Trophoblast cell (in vitro differentiated cells and primary cell): ENCODE data around the gene GYG1.

Experiments used
- DNase-seq, 2 donors: peaks; one replicate each; pipeline ENCODE4 v3.0.0-alpha.2; 2016
- H2AFZ ChIP-seq: 2 replicates; pipeline ENCODE4 v1.6.1; 2013; ENCODE audit warnings: low read length, moderate library complexity, mild to moderate bottlenecking; ENCODE audit not compliant: insufficient read depth, poor library complexity
- H2AK5ac ChIP-seq: 2 replicates; pipeline ENCODE4 v1.6.1; 2013; ENCODE audit warnings: mild to moderate bottlenecking, low read length
- H2BK120ac ChIP-seq: 2 replicates; pipeline ENCODE4 v1.6.1; 2013; ENCODE audit warnings: low read length, mild to moderate bottlenecking, moderate library complexity; ENCODE audit not compliant: insufficient read depth, poor library complexity
- H2BK12ac ChIP-seq: 2 replicates; pipeline ENCODE4 v1.6.1; 2013; ENCODE audit warnings: mild to moderate bottlenecking, low read length, moderate library complexity
- H2BK5ac ChIP-seq: 2 replicates; pipeline ENCODE4 v1.6.1; 2013; ENCODE audit warnings: low read length, low read depth, moderate library complexity, mild to moderate bottlenecking; ENCODE audit not compliant: poor library complexity
- H3K14ac ChIP-seq: 2 replicates; pipeline ENCODE4 v1.6.1; 2013; ENCODE audit warnings: mild to moderate bottlenecking, low read length
- H3K18ac ChIP-seq: 2 replicates; pipeline ENCODE4 v1.6.1; 2013; ENCODE audit warnings: mild to moderate bottlenecking, low read length
- H3K23ac ChIP-seq: 2 replicates; pipeline ENCODE4 v1.6.1; 2013; ENCODE audit warnings: low read length
- H3K27ac ChIP-seq: 2 replicates; pipeline ENCODE4 v1.5.1; 2013; ENCODE audit warnings: low read depth, mild to moderate bottlenecking, inconsistent platforms, low read length, moderate library complexity
- H3K27me3 ChIP-seq: 2 replicates; pipeline ENCODE4 v1.6.1; 2013; ENCODE audit warnings: inconsistent platforms, mild to moderate bottlenecking, low read length, moderate library complexity; ENCODE audit not compliant: insufficient read depth
- H3K36me3 ChIP-seq, 2 experiments: 1 replicate in 1 of 2; 2 replicates in 1 of 2; pipeline ENCODE4 v1.6.1; 2013; ENCODE audit warnings: low read length in 2 of 2, mild to moderate bottlenecking in 2 of 2, moderate library complexity in 1 of 2; ENCODE audit not compliant: insufficient read depth in 2 of 2, control insufficient read depth in 1 of 2
- H3K4ac ChIP-seq: 2 replicates; pipeline ENCODE4 v1.6.1; 2013; ENCODE audit warnings: low read depth, mild to moderate bottlenecking, low read length, moderate library complexity
- H3K4me1 ChIP-seq, 2 experiments: 1 replicate in 1 of 2; 2 replicates in 1 of 2; pipeline ENCODE4 v1.6.1; 2013; ENCODE audit warnings: low read length in 2 of 2, mild to moderate bottlenecking in 2 of 2, moderate library complexity in 1 of 2; ENCODE audit not compliant: insufficient read depth in 2 of 2, control insufficient read depth in 1 of 2
- H3K4me2 ChIP-seq: 2 replicates; pipeline ENCODE4 v1.6.1; 2013; ENCODE audit warnings: inconsistent platforms, mild to moderate bottlenecking, low read length, moderate library complexity
- H3K4me3 ChIP-seq: 2 replicates; pipeline ENCODE4 v1.5.1; 2013; ENCODE audit warnings: mild to moderate bottlenecking, low read depth, low read length, inconsistent platforms
- H3K79me1 ChIP-seq: one replicate; pipeline ENCODE4 v1.6.1; 2013; ENCODE audit warnings: low read length
- H3K79me2 ChIP-seq: 2 replicates; pipeline ENCODE4 v1.6.1; 2013; ENCODE audit warnings: low read length, mild to moderate bottlenecking; ENCODE audit not compliant: control insufficient read depth, insufficient read depth, poor library complexity
- H3K9ac ChIP-seq: 2 replicates; pipeline ENCODE4 v1.6.1; 2013; ENCODE audit warnings: mild to moderate bottlenecking, low read length
- H3K9me3 ChIP-seq: 2 replicates; pipeline ENCODE4 v1.6.1; 2013; ENCODE audit warnings: low read depth, mild to moderate bottlenecking, control low read depth, inconsistent platforms, low read length; ENCODE audit not compliant: insufficient read depth
- H4K12ac ChIP-seq: 2 replicates; pipeline ENCODE4 v1.6.1; 2013; ENCODE audit warnings: low read depth, mild to moderate bottlenecking, low read length, moderate library complexity
- H4K8ac ChIP-seq: 2 replicates; pipeline ENCODE4 v1.6.1; 2013; ENCODE audit warnings: low read depth, mild to moderate bottlenecking, low read length, moderate library complexity
- H4K91ac ChIP-seq: one replicate; pipeline ENCODE4 v1.6.1; 2013; ENCODE audit warnings: low read depth, mild to moderate bottlenecking, low read length, moderate library complexity
- WGBS: extraction: QIAGEN DNeasy Blood & Tissue Kit; methylation state at CpG from one replicate; pipeline ENCODE4 v1.1.7; 2013; ENCODE audit warnings: missing lambda C conversion rate; ENCODE audit not compliant: insufficient read length, insufficient coverage; ENCODE audit errors: extremely low coverage; 5-methylcytosine and 5-hydroxymethylcytosine counted together

The GYG1 gene

DNA sequence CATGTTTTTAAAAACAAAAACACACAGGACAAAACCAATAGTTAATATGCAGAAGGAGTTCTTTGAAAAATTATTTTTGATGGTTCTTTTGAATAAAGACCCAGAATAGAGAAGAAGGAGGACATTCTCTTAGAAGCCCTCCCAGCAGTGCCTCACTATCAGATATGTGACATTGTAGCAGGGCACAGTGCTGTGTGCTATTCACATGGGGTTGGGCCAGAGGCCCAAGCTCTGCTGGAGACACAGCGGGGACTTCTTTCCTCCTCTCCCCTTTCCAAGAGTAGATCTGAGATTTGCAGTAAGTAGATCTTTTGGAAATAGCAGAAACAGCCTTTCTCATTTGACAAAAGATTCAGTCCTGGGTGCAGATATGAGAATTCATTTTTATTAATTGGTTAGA lies 6.3 kb downstream of the GYG1 start:
- H3K18ac ChIP-seq = no peak overlapping the region

DNA sequence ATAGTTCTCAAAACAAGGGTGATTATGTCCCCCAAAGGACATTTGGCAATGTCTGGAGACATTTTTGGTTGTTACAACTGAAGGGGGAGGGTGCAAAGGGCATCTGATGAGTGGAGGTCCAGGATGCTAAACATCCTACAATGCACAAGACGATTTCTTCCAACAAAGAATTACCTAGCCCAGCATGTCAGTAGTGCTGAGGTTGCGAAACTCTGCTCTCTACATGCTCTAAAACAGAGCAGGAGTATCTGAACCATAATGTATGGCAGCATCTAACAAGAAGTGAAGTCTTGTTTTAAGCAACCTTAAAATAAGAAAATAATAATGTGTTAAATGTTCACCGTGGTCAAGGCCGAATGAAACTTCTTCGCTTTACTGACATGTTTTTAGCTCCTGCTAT lies 7.0 kb downstream of the GYG1 start:
- no peak overlapping the region for H2BK120ac ChIP-seq
- H3K4me3 ChIP-seq = no peak overlapping the region
- H3K79me2 ChIP-seq = no peaks in the 10 kb centered on the region
- no peak overlapping the region for H3K4ac ChIP-seq
- no peak overlapping the region for H4K12ac ChIP-seq
- H3K9ac ChIP-seq = no peak overlapping the region
- H3K79me1 ChIP-seq = no peaks in the 10 kb centered on the region
- no peak overlapping the region for H2AFZ ChIP-seq
- no peak overlapping the region for H4K91ac ChIP-seq
- no peaks in the 10 kb centered on the region for H3K9me3 ChIP-seq
- no peak overlapping the region for H3K14ac ChIP-seq
- H3K18ac ChIP-seq = no peak overlapping the region
- H3K4me1 ChIP-seq = no peaks in the 10 kb centered on the region
- WGBS = no CpG with 5 or more reads among the region's 5 CpGs
- H2AK5ac ChIP-seq = no peak overlapping the region
- H3K27me3 ChIP-seq = no peaks in the 10 kb centered on the region
- H3K23ac ChIP-seq = no peak overlapping the region
- H3K27ac ChIP-seq = no peak overlapping the region
- no peak overlapping the region for H3K4me2 ChIP-seq
- no peak for DNase-seq
- no peak overlapping the region for H4K8ac ChIP-seq
- H2BK5ac ChIP-seq = no peak overlapping the region
- H3K36me3 ChIP-seq = no peaks in the 10 kb centered on the region
- H2BK12ac ChIP-seq = no peak overlapping the region

More for the DNA sequence above, 6.3 kb downstream of the GYG1 start:
- H3K79me1 ChIP-seq = no peaks in the 10 kb centered on the region
- no peak overlapping the region for H4K12ac ChIP-seq
- no peak overlapping the region for H3K4me2 ChIP-seq
- H3K36me3 ChIP-seq = no peaks in the 10 kb centered on the region
- no peak for DNase-seq
- peaks cover 3% of the 10 kb centered on the region in 2 experiments for H3K4me1 ChIP-seq
- no peak overlapping the region for H2BK5ac ChIP-seq
- H3K9me3 ChIP-seq = no peaks in the 10 kb centered on the region
- H3K4ac ChIP-seq = no peak overlapping the region
- H3K27ac ChIP-seq = no peak overlapping the region
- no peak overlapping the region for H3K23ac ChIP-seq
- H3K9ac ChIP-seq = no peak overlapping the region
- H2AFZ ChIP-seq = no peak overlapping the region
- no peak overlapping the region for H2AK5ac ChIP-seq
- H3K4me3 ChIP-seq = no peak overlapping the region
- WGBS = no CpG with 5 or more reads among the region's 1 CpG
- no peaks in the 10 kb centered on the region for H3K79me2 ChIP-seq
- no peaks in the 10 kb centered on the region for H3K27me3 ChIP-seq
- no peak overlapping the region for H4K91ac ChIP-seq
- no peak overlapping the region for H3K14ac ChIP-seq
- H4K8ac ChIP-seq = no peak overlapping the region
- H2BK120ac ChIP-seq = no peak overlapping the region
- no peak overlapping the region for H2BK12ac ChIP-seq

DNA sequence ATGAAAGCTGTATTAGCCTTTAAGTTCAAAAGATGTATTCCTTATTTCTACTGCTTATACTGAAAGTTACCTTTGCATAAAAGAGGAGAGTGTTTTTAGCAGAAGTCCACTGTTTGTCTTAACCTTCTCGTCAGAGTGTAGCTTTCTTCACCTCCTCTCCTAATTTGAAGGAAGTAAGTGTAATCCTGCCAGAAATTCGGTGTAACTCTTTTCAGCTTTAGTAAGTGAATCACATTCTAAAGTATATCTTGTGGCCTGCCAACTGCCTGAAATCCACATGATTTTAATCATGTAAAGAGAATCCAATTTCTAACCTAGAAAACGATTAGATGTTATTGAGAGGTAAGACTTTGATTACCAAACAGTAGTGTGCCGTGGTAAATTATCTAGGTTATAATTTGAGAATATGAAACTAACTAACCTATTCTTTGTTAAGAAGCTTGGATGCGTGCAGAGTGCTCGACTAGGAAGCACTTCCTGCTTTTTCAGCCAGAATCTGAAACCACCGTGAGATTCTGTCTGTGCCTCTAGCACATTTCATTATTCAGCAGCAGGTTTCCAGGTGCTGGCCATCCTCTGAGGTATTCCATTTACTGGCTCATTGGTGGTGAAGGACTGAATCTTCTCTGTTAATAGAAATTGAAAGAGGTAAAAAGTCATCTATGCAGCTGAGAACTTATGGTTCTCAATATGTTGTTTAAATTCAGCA lies 7.5 kb downstream of the GYG1 start:
- no peak overlapping the region for H2BK5ac ChIP-seq
- no peak overlapping the region for H3K14ac ChIP-seq
- no peaks in the 10 kb centered on the region for H3K27me3 ChIP-seq
- H2AFZ ChIP-seq = no peak overlapping the region
- H3K4ac ChIP-seq = no peak overlapping the region
- no peaks in the 10 kb centered on the region for H3K79me1 ChIP-seq
- H3K23ac ChIP-seq = no peak overlapping the region
- no peak overlapping the region for H2BK12ac ChIP-seq
- H3K36me3 ChIP-seq = peaks cover under 1 to 2% of the 10 kb centered on the region in 2 experiments
- H2BK120ac ChIP-seq = no peak overlapping the region
- no peak overlapping the region for H3K4me3 ChIP-seq
- H3K79me2 ChIP-seq = no peaks in the 10 kb centered on the region
- DNase-seq = peak in 1 of 2 donors; percentile 16
- no CpG with 5 or more reads among the region's 7 CpGs for WGBS
- H2AK5ac ChIP-seq = no peak overlapping the region
- no peaks in the 10 kb centered on the region for H3K4me1 ChIP-seq
- H4K12ac ChIP-seq = no peak overlapping the region
- no peak overlapping the region for H3K27ac ChIP-seq
- no peak overlapping the region for H3K9ac ChIP-seq
- H3K18ac ChIP-seq = no peak overlapping the region
- no peak overlapping the region for H4K91ac ChIP-seq
- H3K9me3 ChIP-seq = no peaks in the 10 kb centered on the region
- H3K4me2 ChIP-seq = no peak overlapping the region
- no peak overlapping the region for H4K8ac ChIP-seq

DNA sequence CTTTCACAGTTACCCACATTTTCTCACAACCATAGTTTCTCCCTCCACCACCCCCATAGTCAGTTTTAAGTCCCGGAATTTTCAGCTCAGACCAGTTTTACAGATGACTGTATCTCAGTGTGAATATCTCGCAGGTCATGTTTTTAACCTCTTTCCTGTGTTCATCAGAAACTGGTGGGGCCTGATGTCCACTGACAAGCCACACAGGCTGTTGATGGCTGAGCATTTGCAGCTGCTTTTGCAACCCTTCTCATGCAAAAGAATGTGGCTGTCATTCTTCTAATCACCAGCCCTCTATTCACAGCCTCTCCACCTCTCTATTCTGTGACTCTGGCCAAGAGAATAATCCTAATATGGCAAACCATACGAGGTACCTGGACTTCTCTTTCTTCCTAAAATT lies 8.5 kb downstream of the GYG1 start:
- Histone ChIP-seq H3K79me2 (no peaks in the 10 kb centered on the region), H2BK5ac (no peak overlapping the region), H3K27me3 (no peaks in the 10 kb centered on the region), H3K23ac (no peak overlapping the region), H4K12ac (no peak overlapping the region), H3K4me1 (no peaks in the 10 kb centered on the region), H3K14ac (no peak overlapping the region), H2BK12ac (no peak overlapping the region), H2AK5ac (no peak overlapping the region), H3K79me1 (no peaks in the 10 kb centered on the region), H3K36me3 (peaks cover 2% of the 10 kb centered on the region in 2 experiments), H3K4ac (no peak overlapping the region), H2BK120ac (no peak overlapping the region), H3K4me2 (no peak overlapping the region), H2AFZ (no peak overlapping the region), H4K8ac (no peak overlapping the region), H3K9ac (no peak overlapping the region), H3K4me3 (no peak overlapping the region), H3K18ac (no peak overlapping the region), H3K27ac (no peak overlapping the region), H4K91ac (no peak overlapping the region), H3K9me3 (no peaks in the 10 kb centered on the region)
- DNase-seq = peak; percentile 26 to 56
- no CpG with 5 or more reads among the region's 3 CpGs for WGBS
